ENCODE results near the gene TERB1.

TERB1 gene

DNA sequence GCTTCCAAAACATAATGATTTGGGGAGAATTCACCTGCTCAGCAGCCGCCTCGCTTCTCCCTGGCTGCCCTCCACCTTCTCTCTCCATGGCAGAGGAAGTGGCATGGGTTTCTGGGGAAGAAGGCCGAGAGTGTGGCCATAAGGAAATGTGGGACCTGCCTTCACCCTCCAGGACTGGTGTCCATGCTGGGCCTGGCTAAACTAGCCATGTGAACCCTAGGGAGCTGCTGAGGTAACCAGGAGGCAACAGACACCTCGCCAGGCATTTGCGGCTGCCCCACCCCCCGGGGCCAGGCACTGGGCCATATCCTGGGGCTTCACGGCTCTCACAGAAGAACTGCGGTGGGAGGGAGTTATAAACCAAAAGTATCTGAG, 94.9 kb downstream of the TERB1 start:
- no peak for DNase-seq (ENCODE audit: low read depth)
- TF ChIP-seq, protein P1, sequence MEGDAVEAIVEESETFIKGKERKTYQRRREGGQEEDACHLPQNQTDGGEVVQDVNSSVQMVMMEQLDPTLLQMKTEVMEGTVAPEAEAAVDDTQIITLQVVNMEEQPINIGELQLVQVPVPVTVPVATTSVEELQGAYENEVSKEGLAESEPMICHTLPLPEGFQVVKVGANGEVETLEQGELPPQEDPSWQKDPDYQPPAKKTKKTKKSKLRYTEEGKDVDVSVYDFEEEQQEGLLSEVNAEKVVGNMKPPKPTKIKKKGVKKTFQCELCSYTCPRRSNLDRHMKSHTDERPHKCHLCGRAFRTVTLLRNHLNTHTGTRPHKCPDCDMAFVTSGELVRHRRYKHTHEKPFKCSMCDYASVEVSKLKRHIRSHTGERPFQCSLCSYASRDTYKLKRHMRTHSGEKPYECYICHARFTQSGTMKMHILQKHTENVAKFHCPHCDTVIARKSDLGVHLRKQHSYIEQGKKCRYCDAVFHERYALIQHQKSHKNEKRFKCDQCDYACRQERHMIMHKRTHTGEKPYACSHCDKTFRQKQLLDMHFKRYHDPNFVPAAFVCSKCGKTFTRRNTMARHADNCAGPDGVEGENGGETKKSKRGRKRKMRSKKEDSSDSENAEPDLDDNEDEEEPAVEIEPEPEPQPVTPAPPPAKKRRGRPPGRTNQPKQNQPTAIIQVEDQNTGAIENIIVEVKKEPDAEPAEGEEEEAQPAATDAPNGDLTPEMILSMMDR (IDR thresholded peaks at IDR 0.05; ENCODE audit: control insufficient read depth, insufficient read depth, low read depth, low read length, missing control alignments): no peak
- H3K4me3 ChIP-seq (ENCODE audit: control insufficient read depth, low read depth, low read length): no peak overlapping the region

DNA sequence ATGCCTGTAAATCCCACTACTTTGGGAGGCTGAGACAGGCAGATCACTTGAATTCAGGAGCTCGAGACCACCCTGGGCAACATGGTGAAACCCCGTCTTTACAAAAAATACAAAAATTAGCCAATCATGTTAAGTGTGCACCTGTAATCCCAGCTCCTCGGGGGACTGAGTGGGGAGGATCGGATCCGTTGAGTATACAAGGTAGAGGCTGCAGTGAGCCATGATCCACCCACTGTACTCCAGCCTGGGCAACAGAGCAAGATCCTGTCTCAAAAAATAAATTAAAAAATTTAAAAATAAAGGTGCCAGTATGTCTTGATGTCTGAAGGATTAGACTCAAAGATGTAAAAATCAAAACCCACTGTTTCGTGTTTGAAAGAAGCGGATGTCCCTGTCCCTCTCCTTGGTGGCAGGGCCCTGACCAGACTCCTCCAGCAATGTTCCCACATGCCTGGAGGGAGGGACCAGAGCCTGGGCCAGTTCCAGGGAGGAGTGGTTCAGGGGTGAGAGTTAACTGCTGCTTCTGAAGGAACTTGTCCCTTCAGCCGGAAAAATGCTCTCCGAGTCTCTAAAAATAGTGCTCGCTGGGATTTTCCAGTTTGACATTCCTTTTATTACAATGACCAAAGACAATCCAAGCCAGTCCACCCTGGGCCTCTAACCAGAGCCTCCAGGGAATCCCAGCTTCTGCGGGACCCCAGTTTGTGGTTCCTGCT, 95.4 kb downstream of the TERB1 start:
- TF ChIP-seq, protein P1 (IDR thresholded peaks at IDR 0.05; ENCODE audit: control insufficient read depth, insufficient read depth, low read depth, low read length, missing control alignments): no peak

More for the DNA sequence above, 95.4 kb downstream of the TERB1 start:
- H3K4me3 ChIP-seq (ENCODE audit: control insufficient read depth, low read depth, low read length): no peak overlapping the region
- no peak for DNase-seq (ENCODE audit: low read depth)

Data from AG09309 (cell line).